NK-92 (cell line): ENCODE measurements around the gene LEPR.

ENCODE experiments used
- DNase-seq: peaks from one replicate; lab custom pipeline; 2025; ENCODE audit not compliant: unreplicated experiment; lab: John Stamatoyannopoulos, UW

LEPR gene

DNA sequence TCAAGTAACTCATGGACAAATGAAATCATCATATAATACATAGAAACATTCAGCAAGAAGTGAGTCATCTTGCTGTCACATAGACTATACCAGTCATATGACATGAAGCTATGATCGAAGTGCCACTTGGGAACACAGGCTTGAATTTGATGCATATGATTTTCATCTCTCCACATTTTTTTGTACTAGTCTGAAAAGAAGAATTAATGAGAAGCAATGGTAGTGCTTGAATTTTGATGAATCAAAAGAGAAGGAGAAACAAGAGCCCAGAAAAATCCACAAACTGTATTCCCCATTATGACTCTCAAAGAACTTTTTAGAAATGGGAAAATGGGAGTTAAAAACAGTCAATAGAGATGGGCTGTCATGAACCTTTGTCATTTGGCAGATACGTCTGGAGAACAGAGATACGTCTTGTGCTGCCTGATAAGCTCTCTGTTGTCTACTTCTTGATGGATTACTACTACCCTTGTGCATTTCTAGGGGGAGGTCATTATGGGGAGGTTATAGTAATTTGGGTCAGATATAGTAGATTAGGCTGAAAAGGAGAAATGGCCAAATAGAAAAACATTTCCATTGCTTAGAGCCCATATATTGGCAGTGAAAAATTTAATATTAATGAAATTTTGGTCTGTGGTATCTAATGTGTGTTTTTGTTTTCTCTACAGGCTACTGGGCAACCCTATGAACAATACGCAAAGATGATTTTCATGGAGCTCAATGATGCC lies 8.0 kb upstream of the LEPR start:
- DNase-seq = no peak

- DNase-seq = no peak
These were observed 7.5 kb upstream of the LEPR start for GRCh38 chr1:65412984-65413375.

DNA sequence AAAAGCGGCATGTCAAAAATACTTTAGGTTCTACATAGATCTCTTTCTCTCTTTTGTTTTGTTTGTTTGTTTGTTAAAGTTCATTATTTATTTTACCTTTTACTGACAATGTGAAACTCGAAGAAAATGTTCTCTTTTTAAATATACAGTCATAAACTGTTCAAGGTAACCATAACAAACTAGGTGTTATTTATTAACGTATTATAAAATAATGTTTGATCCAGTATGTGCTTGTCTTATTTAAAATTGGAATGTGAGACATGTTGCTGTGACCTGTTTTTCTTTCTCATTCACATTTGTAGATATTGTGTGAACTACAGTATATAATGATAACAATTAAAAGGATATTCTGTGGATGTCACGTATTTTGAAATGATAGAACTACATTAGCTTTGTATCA lies 5.9 kb upstream of the LEPR start:
- DNase-seq = no peak

DNA sequence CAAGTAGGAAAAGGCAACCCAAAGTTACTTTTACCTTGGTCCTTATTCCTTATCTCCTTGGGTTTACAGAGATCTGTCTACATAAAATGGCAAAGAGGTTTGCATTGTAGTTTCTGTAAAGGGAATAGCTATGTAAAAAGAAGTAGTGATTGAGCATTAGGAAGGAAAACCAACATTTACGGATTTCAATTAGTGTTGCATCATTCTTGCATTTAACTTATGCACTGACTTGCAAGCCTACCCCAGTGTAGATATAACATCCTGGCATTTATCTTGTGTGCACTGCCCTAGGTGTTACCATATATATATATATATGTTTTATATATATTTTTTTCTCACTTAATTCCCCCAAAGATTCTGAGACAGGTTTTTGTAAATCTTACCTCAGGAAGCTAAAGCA lies 3.7 kb upstream of the LEPR start:
- no peak for DNase-seq

DNA sequence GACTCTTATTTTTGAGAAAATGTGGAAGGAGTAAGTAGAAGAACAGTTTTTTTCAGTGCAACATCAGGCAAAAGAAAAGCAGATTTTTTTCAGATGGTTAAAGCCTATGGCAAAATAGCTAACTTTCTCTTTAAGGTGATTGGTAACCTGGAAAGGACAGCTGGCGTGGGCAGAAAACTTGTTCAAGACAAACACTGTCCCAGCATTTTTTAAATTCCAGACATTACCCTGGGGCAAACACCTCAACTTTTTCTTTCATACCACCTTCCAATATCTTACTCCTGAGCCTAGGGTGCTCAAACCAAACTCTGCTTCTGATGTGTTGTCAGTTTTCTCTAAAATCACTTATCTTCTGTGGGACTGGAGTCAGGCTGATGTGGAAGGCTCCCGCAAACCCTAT lies 2.7 kb upstream of the LEPR start:
- DNase-seq = no peak

- DNase-seq = no peak
These were observed 1.8 kb upstream of the LEPR start for GRCh38 chr1:65418522-65419185.

- DNase-seq = peak; percentile 95
These were observed 533 bp upstream of the LEPR start for GRCh38 chr1:65419681-65420589.

DNA sequence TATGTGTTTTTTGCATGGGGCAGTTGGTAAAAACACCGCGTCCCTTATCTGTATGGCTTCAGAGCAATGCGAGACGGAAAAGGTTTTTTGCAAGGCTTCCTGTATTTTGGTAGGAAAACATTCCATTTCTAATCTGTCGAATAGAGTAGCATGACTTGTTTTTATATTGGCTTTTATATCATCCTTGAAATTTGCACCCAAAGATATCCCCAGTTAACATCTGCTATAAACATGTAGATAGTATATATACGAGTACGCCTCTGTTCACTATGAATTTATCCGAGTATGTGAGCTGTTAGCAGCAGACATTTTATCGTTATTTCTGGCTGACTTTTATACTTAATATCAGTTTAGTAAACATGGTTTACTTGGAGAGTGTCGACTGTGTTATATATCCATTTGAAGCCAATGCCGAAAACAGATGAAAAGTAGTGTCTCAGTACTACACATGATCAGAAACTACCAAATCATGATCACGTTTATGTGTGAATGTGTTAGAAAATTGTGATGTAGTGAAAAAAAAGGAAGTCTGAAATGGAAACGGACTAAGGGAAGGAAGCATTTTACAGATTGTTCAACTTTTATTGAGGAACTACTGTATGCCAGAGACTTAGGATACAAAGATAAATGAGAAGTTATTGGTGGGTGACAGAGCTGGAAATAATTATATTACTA lies 1.0 kb downstream of the LEPR start:
- DNase-seq = no peak

GRCh38 chr1:65422241-65423203 lies 2.1 kb downstream of the LEPR start:
- DNase-seq = no peak

DNA sequence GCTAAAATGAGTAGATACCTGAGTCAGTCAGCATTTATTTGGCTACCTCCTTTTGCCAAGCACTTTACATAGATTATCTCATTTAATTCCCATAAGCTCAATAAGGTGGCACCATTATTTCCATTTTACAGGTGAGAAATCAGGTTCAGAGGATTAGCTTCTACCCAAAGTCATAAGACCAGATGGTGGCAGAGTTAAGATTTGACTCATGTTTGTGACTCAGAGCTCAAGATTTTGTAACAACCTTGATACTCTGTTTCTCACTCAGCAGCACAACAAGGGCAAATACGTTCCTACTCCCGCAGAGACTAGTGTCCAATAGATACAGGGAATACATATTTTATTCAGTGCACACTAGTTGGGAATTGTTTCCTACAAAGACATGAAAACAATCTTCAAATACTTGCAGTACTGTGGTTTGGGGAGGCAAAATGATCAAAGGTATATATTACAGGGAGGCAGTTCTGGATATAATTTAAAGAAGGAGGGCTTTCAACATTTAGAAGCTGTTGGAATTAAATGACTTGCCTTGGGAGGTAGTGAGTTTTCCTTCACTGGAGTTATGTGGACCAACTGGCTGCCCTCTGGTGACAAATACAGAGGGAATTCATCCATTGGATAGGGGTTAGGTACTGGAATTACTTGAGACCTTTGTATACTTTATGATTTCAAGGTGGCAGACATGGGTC lies 3.6 kb downstream of the LEPR start:
- DNase-seq = no peak

DNA sequence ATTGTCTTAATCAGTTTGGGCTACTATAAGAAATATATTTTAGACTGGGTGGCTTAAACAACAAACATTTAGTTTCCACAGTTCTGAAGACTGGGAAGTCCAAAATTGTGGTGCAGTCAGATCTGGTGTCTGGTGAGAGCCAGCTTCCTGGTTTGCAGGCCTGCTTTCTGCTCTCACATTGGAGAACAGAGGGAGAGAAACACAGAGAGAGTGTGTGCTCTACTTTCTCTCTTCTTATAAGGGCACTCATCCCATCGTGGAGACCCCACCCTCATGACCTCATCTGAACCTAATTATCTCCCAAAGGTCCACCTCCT lies 4.1 kb downstream of the LEPR start:
- no peak for DNase-seq

GRCh38 chr1:65425006-65425405 lies 4.5 kb downstream of the LEPR start:
- no peak for DNase-seq

- no peak for DNase-seq
These were observed 5.2 kb downstream of the LEPR start for GRCh38 chr1:65425697-65426096.

DNA sequence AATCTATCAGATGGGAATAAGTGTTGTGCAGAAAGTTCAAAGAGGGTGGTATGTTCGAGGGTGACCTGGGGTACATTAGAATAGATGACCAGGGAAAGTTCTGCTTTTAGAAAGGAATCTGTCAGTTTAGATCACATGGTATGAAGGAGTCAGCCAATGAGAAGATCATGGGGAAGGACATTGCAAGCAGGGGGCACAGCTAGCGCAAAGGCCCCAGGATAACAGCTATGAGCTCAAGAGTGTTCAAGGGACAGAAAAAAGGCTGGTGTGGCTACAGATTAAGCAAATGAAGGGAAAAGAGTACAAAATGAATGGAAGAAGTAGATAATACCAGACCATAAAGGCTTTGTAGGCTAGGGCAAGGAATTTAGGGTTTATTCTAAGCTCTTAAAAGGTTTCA lies 8.6 kb downstream of the LEPR start:
- no peak for DNase-seq

DNA sequence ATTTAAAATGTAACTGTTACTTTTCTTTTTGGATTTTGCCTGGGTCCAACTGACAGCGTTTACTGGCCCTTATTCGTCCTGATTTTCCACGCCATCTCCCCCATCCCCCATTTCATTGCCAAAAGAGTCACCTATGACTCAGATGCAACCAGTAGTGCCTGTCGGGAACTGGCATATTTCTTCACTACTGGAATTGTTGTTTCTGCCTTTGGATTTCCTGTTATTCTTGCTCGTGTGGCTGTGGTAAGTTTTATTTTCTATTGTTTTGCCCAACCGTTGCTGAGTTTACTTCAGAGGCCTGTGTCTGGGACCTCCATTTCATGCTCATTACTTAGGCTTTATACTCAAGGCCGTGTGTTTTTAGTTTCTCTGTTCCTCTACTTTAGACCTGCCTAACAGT lies 9.3 kb downstream of the LEPR start:
- DNase-seq = no peak

DNA sequence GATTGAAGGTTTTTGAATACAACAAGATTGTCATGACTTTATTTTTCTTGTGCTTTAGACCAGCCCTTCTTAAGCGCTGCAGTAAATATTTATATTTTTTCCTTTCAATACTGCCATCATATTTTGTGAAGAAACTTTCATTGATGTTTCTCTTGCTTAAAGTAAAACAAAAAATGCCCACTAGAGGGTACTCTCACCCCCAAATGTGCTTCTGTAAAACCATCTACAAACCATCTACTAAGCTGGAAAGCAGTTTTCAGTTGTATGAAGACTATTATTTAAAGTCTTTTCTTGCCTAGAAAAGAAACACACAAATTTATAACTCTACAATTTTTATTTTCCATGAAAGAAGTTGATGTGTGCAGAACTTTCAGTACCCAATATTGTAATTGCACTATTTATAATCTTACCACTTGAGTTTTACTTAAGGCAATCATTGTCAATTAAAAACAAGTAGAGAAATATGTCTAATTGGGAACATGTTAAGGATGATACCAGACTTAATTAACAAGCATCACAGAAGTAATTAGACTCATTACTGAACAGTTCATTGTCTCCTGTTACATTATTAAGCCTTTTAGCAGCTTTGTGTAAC lies 10.7 kb downstream of the LEPR start:
- no peak for DNase-seq

DNA sequence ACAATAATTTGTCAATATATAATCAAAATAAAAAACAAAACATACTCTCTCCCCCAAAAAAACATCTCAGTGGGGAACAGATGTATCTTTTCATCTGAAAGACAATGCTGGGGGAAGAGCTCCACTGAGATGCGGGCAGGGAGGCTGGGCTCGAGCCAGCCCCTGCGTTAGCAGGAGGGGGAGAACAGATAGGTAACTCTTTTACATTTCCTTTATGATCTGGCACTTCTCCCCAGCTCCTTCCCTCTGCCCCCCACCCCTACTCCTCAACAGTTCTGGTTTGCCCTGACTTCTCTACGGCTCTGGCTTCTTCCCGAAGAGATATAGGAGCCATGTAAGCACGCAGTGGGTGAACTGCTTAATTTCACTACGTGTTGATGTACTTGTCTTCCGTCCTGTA lies 12.4 kb downstream of the LEPR start:
- no peak for DNase-seq

DNA sequence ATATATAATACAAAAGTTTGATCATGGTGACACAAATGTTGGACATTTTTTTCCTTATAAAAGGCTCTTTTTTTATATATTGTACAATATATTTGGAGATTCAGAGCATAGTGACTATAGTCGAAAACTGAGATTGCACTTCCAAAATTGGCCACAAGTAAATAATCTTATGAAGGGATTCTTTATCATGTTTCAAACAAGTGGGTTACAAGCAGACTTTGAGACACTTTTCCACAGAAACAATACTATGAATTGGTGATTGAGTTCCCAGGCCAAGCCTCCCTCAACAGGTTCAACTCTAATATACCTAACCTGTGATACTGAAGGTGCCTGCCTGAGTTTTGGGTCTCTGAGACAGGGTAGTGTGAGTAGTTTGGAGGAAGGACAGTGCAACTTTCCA lies 13.8 kb downstream of the LEPR start:
- no peak for DNase-seq

DNA sequence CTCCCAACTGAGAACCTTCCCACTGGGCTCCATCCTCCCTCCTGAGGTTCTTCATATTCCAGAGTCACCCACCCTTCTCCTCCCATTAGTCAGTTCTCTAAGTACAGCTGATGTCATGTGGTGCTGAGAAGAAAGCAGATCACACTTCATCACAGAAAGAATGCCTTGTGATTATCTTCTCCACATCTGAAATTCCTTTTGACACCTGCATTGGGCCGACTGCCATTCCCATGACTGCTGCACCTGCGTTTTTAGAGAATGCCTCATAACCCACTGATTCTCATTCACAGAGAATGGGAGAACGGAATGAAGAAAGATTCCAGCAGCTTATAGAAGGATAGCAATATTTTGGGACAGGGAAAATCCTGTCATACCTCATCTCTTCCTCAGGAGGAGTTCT lies 14.3 kb downstream of the LEPR start:
- DNase-seq = no peak
